Neural progenitor cell (in vitro differentiated cells): Measurements from ENCODE around the gene IFNLR1. TPM values are rescaled to one million over a fixed set of nuclear protein-coding genes. Genes with fewer than 3 reads are reported as not detected.

ENCODE experiments used
- DNase-seq: peaks from one replicate; pipeline ENCODE4 v3.0.0-alpha.2; 2016; ENCODE audit warnings: low spot score
- H2AFZ ChIP-seq: fragments of 200-600 bp; sonication (generic); replicated peaks from 2 replicates; pipeline ENCODE4 v1.6.1; 2016; ENCODE audit warnings: antibody characterized with exemption
- H3F3A ChIP-seq: fragments of 200-600 bp; sonication (generic); 2 replicates; pipeline ENCODE4 v1.6.1; 2016; ENCODE audit warnings: antibody characterized with exemption, low read depth
- H3K27ac ChIP-seq: fragments of 200-600 bp; sonication (generic); 2 replicates; pipeline ENCODE4 v1.5.1; 2016; ENCODE audit warnings: mild to moderate bottlenecking
- H3K27me3 ChIP-seq: fragments of 200-600 bp; sonication (generic); 2 replicates; pipeline ENCODE4 v1.6.1; 2016; ENCODE audit warnings: mild to moderate bottlenecking, moderate library complexity
- H3K36me3 ChIP-seq: fragments of 200-600 bp; sonication (generic); 2 replicates; pipeline ENCODE4 v1.5.1; 2016
- H3K4me1 ChIP-seq: fragments of 200-600 bp; sonication (generic); 2 replicates; pipeline ENCODE4 v1.6.1; 2016; ENCODE audit warnings: mixed run types
- H3K4me2 ChIP-seq: fragments of 200-600 bp; sonication (generic); 2 replicates; pipeline ENCODE4 v1.6.1; 2016
- H3K4me3 ChIP-seq: fragments of 200-600 bp; sonication (generic); 2 replicates; pipeline ENCODE4 v1.5.1; 2016
- H3K79me2 ChIP-seq: fragments of 200-600 bp; sonication (generic); 2 replicates; pipeline ENCODE4 v1.6.1; 2016; ENCODE audit warnings: low read depth
- H3K9ac ChIP-seq: fragments of 200-600 bp; sonication (generic); 2 replicates; pipeline ENCODE4 v1.6.1; 2016
- H3K9me3 ChIP-seq: fragments of 200-600 bp; sonication (generic); 2 replicates; pipeline ENCODE4 v1.5.1; 2016; ENCODE audit warnings: low read depth
- H4K20me1 ChIP-seq: fragments of 200-600 bp; sonication (generic); 2 replicates; pipeline ENCODE4 v1.6.1; 2016; ENCODE audit warnings: low read depth
- H3K27ac Mint-ChIP-seq: 3 replicates; pipeline ENCODE4 v1.8.0; 2021; ENCODE audit warnings: mixed read lengths
- H3K27me3 Mint-ChIP-seq: 2 replicates; pipeline ENCODE4 v1.8.0; 2022; ENCODE audit warnings: low read depth, mild to moderate bottlenecking, inconsistent platforms, moderate library complexity, mixed read lengths; ENCODE audit not compliant: insufficient read depth
- H3K36me3 Mint-ChIP-seq: 3 replicates; pipeline ENCODE4 v1.8.0; 2021; ENCODE audit warnings: mixed read lengths
- H3K4me1 Mint-ChIP-seq: 3 replicates; pipeline ENCODE4 v1.8.0; 2021; ENCODE audit warnings: mixed read lengths
- H3K4me3 Mint-ChIP-seq: 3 replicates; pipeline ENCODE4 v1.8.0; 2021; ENCODE audit warnings: mild to moderate bottlenecking, moderate library complexity, mixed read lengths
- H3K9me3 Mint-ChIP-seq: 3 replicates; pipeline ENCODE4 v1.8.0; 2020; ENCODE audit warnings: mixed read lengths
- CTCF ChIP-seq: fragments of 200-600 bp; sonication (generic); IDR thresholded peaks from 2 replicates; pipeline ENCODE4 v1.5.1; 2017; ENCODE audit warnings: antibody characterized with exemption, mild to moderate bottlenecking
- EZH2 ChIP-seq: fragments of 200-600 bp; sonication (generic); IDR thresholded peaks from 2 replicates; pipeline ENCODE4 v1.6.1; 2017; ENCODE audit warnings: antibody characterized with exemption, mild to moderate bottlenecking, moderate library complexity
- EZH2phosphoT487 ChIP-seq: fragments of 200-600 bp; sonication (generic); IDR thresholded peaks from 2 replicates; pipeline ENCODE4 v1.6.1; 2017; ENCODE audit warnings: antibody characterized with exemption
- total RNA-seq: library from RNA; depleted of rRNA; stranded (reverse); fragments of >200 nt; gene quantifications from 2 replicates; pipeline ENCODE4 v1.2.3, GENCODE V29; 2015; ENCODE audit warnings: low replicate concordance

The IFNLR1 gene
- total RNA-seq, 1 donor from 2014 or later: 3.3 TPM

- Histone ChIP-seq H4K20me1 (no peaks in the 10 kb centered on the region), H3K36me3 (no peaks in the 10 kb centered on the region), H3K4me1 (no peaks in the 10 kb centered on the region), H3K4me2 (no peak overlapping the region), H3K9ac (no peak overlapping the region), H3K27me3 (no peaks in the 10 kb centered on the region), H3K79me2 (no peaks in the 10 kb centered on the region), H2AFZ (no peak overlapping the region), H3F3A (no peaks in the 10 kb centered on the region), H3K9me3 (no peaks in the 10 kb centered on the region), H3K27ac (no peak overlapping the region), H3K4me3 (no peak overlapping the region)
- TF ChIP-seq EZH2phosphoT487 (no peak), CTCF (no peak), EZH2 (no peak)
- Mint-ChIP-seq H3K36me3 (no peaks in the 10 kb centered on the region), H3K4me1 (peaks cover 22% of the 10 kb centered on the region), H3K4me3 (no peak overlapping the region), H3K9me3 (peaks cover 2% of the 10 kb centered on the region), H3K27ac (no peak overlapping the region), H3K27me3 (peaks cover 8% of the 10 kb centered on the region)
- no peak for DNase-seq
Measured at GRCh38 chr1:24206516-24207394, 19.7 kb upstream of the IFNLR1 start.

GRCh38 chr1:24206083-24206464 lies 19.0 kb upstream of the IFNLR1 start:
- H4K20me1 ChIP-seq: no peaks in the 10 kb centered on the region
- no peak overlapping the region for H3K27ac ChIP-seq
- no peaks in the 10 kb centered on the region for H3K36me3 ChIP-seq
- H2AFZ ChIP-seq: no peak overlapping the region
- no peak overlapping the region for H3K9ac ChIP-seq
- no peak overlapping the region for H3K27ac Mint-ChIP-seq
- peaks cover 22% of the 10 kb centered on the region for H3K4me1 Mint-ChIP-seq
- H3K27me3 ChIP-seq: no peaks in the 10 kb centered on the region
- H3K4me1 ChIP-seq: no peaks in the 10 kb centered on the region
- peaks cover 6% of the 10 kb centered on the region for H3K27me3 Mint-ChIP-seq
- no peaks in the 10 kb centered on the region for H3F3A ChIP-seq
- DNase-seq: no peak
- H3K9me3 Mint-ChIP-seq: no peaks in the 10 kb centered on the region
- no peaks in the 10 kb centered on the region for H3K9me3 ChIP-seq
- no peaks in the 10 kb centered on the region for H3K36me3 Mint-ChIP-seq
- no peak overlapping the region for H3K4me3 Mint-ChIP-seq
- no peaks in the 10 kb centered on the region for H3K79me2 ChIP-seq
- no peak overlapping the region for H3K4me2 ChIP-seq
- TF ChIP-seq EZH2 (no peak), CTCF (no peak), EZH2phosphoT487 (no peak)
- H3K4me3 ChIP-seq: no peak overlapping the region

DNA sequence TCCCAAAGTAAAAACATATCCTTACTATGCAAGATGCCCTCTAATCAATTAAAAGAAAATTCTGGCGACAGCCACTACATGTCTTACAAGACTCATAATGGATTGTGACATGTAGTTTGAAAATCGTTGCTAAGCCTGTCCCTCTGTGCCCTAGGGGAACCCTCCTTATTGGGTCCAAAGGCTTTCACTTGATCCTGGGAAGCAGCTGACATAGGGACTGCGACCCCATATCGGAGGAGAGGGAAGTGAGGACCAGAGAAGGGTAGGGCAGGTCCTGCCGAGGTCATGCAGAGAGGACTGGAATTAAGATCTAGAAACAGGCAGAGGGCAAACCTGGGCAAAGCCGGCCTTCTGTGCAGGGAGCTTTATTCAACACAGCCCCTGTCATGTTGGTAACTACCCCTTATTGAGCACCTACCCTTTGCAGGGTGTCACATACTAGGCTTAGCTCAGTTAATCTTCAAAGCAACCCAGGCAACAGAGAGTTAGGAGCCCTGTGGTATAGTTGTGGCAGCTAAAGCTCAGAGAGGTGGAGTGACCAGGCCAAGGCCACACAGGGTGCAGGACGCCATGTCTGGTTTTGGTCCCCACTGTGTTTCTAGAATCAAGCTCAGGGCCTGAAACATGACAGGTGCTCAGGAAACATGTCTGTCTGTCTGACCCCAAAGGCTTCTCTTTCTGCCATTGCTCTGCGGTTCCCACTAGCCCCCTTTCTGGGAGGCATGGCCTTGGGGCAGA lies 18.4 kb upstream of the IFNLR1 start:
- TF ChIP-seq EZH2phosphoT487: no peak
- TF ChIP-seq CTCF: no peak
- TF ChIP-seq EZH2: no peak

More for the DNA sequence above, 18.4 kb upstream of the IFNLR1 start:
- peaks cover 6% of the 10 kb centered on the region for H3K27me3 Mint-ChIP-seq
- no peaks in the 10 kb centered on the region for H4K20me1 ChIP-seq
- H3K9me3 ChIP-seq: no peaks in the 10 kb centered on the region
- no peaks in the 10 kb centered on the region for H3K27me3 ChIP-seq
- no peak for DNase-seq
- no peaks in the 10 kb centered on the region for H3K4me1 ChIP-seq
- no peak overlapping the region for H2AFZ ChIP-seq
- peaks cover 24% of the 10 kb centered on the region for H3K4me1 Mint-ChIP-seq
- H3K36me3 ChIP-seq: no peaks in the 10 kb centered on the region
- no peaks in the 10 kb centered on the region for H3K79me2 ChIP-seq
- no peak overlapping the region for H3K9ac ChIP-seq
- H3K9me3 Mint-ChIP-seq: no peaks in the 10 kb centered on the region
- H3K36me3 Mint-ChIP-seq: no peaks in the 10 kb centered on the region
- no peak overlapping the region for H3K4me3 ChIP-seq
- no peaks in the 10 kb centered on the region for H3F3A ChIP-seq
- H3K27ac Mint-ChIP-seq: peak overlapping the region; percentile 25
- H3K4me2 ChIP-seq: no peak overlapping the region
- no peak overlapping the region for H3K27ac ChIP-seq
- no peak overlapping the region for H3K4me3 Mint-ChIP-seq
